NK-92 (cell line): ENCODE results near the gene MOV10L1.
"Not testable (repeated sequence)": the region's sequence is repeated elsewhere in the genome, so short reads cannot be mapped to it uniquely, and the experiment has no call there.

Source experiments
- DNase-seq: peaks from one replicate; lab custom pipeline; 2025; ENCODE audit not compliant: unreplicated experiment; lab: John Stamatoyannopoulos, UW

MOV10L1 gene

GRCh38 chr22:50078246-50078645, 11.6 kb upstream of the MOV10L1 start:
- no peak for DNase-seq

- no peak for DNase-seq
These were observed 11.0 kb upstream of the MOV10L1 start for GRCh38 chr22:50078761-50079160.

- DNase-seq: no peak
These were observed 9.7 kb upstream of the MOV10L1 start for GRCh38 chr22:50080077-50080465.

GRCh38 chr22:50081426-50082196, 8.2 kb upstream of the MOV10L1 start:
- no peak for DNase-seq

- DNase-seq: no peak
These were observed 7.5 kb upstream of the MOV10L1 start for GRCh38 chr22:50082197-50082715.

GRCh38 chr22:50082961-50083461, 6.8 kb upstream of the MOV10L1 start:
- DNase-seq: no peak

GRCh38 chr22:50083462-50084079, 6.2 kb upstream of the MOV10L1 start:
- DNase-seq: no peak

GRCh38 chr22:50084080-50084477, 5.7 kb upstream of the MOV10L1 start:
- DNase-seq: no peak

GRCh38 chr22:50084614-50085021, 5.2 kb upstream of the MOV10L1 start:
- DNase-seq: no peak

- no peak for DNase-seq
These were observed 4.4 kb upstream of the MOV10L1 start, which contains the start of gene MLC1 for GRCh38 chr22:50085211-50085972. Gene MLC1, minus strand, starts transcription at chr22:50085426. Its CDS starts 524 bp downstream, at chr22:50084902.

- DNase-seq: no peak
These were observed 3.3 kb upstream of the MOV10L1 start for GRCh38 chr22:50086526-50086925.

GRCh38 chr22:50086975-50087374, 2.8 kb upstream of the MOV10L1 start:
- DNase-seq: not testable (repeated sequence)

GRCh38 chr22:50087646-50088045, 2.2 kb upstream of the MOV10L1 start:
- DNase-seq: no peak

GRCh38 chr22:50088096-50088495, 1.7 kb upstream of the MOV10L1 start:
- DNase-seq: no peak

- DNase-seq: no peak
These were observed 575 bp upstream of the MOV10L1 start for GRCh38 chr22:50089231-50089630.

GRCh38 chr22:50090412-50090714, 557 bp downstream of the MOV10L1 start:
- no peak for DNase-seq

GRCh38 chr22:50091092-50091768, 1.4 kb downstream of the MOV10L1 start:
- no peak for DNase-seq

GRCh38 chr22:50092342-50092741, 2.5 kb downstream of the MOV10L1 start:
- no peak for DNase-seq

- DNase-seq: no peak
These were observed 8.2 kb downstream of the MOV10L1 start for GRCh38 chr22:50098052-50098451.

GRCh38 chr22:50101870-50102565, 12.2 kb downstream of the MOV10L1 start:
- no peak for DNase-seq
